Skeletal muscle tissue (tissue), 4 donors: ENCODE measurements around the gene SCN2B. TPM values are rescaled to one million over a fixed set of nuclear protein-coding genes. Genes with fewer than 3 reads are reported as not detected.

ENCODE experiments used
- H3K27ac ChIP-seq: one replicate; pipeline ENCODE4 v1.7.0; 2013; ENCODE audit warnings: mild to moderate bottlenecking, low read depth, low read length, inconsistent platforms
- H3K27me3 ChIP-seq, 3 donors: one replicate each; pipeline ENCODE4 v1.7.0; 2013; ENCODE audit warnings: low read length in 3 of 3; ENCODE audit not compliant: control insufficient read depth in 3 of 3, insufficient read depth in 3 of 3
- H3K36me3 ChIP-seq, 3 donors: one replicate each; pipeline ENCODE4 v1.7.0; 2013; ENCODE audit warnings: low read length in 3 of 3; ENCODE audit not compliant: control insufficient read depth in 3 of 3, insufficient read depth in 3 of 3
- H3K4me1 ChIP-seq, 3 donors: one replicate each; pipeline ENCODE4 v1.7.0; 2013; ENCODE audit warnings: low read length in 3 of 3, mild to moderate bottlenecking in 3 of 3; ENCODE audit not compliant: control insufficient read depth in 3 of 3, insufficient read depth in 3 of 3
- H3K4me3 ChIP-seq, 3 donors: one replicate each; pipeline ENCODE4 v1.7.0; 2013; ENCODE audit warnings: low read length in 3 of 3
- H3K9ac ChIP-seq, 3 donors: one replicate each; pipeline ENCODE4 v1.7.0; 2013; ENCODE audit warnings: low read length in 3 of 3, mild to moderate bottlenecking in 3 of 3, moderate library complexity in 2 of 3, low read depth in 1 of 3
- H3K9me3 ChIP-seq, 3 donors: one replicate each; pipeline ENCODE4 v1.7.0; 2013; ENCODE audit warnings: low read length in 3 of 3; ENCODE audit not compliant: control insufficient read depth in 3 of 3
- total RNA-seq: library from RNA; depleted of rRNA; stranded (reverse); fragments of >200 nt; gene quantifications from one replicate; pipeline ENCODE4 v1.2.3, GENCODE V29; 2014
- donor health status: Osteomylitis.

SCN2B gene
- total RNA-seq, 1 donor from 2014 or later = 2.1 TPM

GRCh38 chr11:118209033-118209432, 32.6 kb upstream of the SCN2B start:
- no peaks in the 10 kb centered on the region for H3K9me3 ChIP-seq
- no peaks in the 10 kb centered on the region for H3K4me1 ChIP-seq
- H3K36me3 ChIP-seq = no peaks in the 10 kb centered on the region
- no peak overlapping the region for H3K4me3 ChIP-seq
- H3K27me3 ChIP-seq = peaks cover 0 to 7% (median 7%) of the 10 kb centered on the region in 3 donors
- H3K9ac ChIP-seq = no peak overlapping the region
- no peak overlapping the region for H3K27ac ChIP-seq

- H3K27ac ChIP-seq = peak overlapping the region; percentile 19
- no peaks in the 10 kb centered on the region for H3K9me3 ChIP-seq
- no peak overlapping the region for H3K4me3 ChIP-seq
- no peak overlapping the region for H3K9ac ChIP-seq
- H3K27me3 ChIP-seq = peaks cover 0 to 7% (median 5%) of the 10 kb centered on the region in 3 donors
- H3K36me3 ChIP-seq = no peaks in the 10 kb centered on the region
- no peaks in the 10 kb centered on the region for H3K4me1 ChIP-seq
These were observed 30.6 kb upstream of the SCN2B start for GRCh38 chr11:118207079-118207478.

- no peaks in the 10 kb centered on the region for H3K9me3 ChIP-seq
- H3K36me3 ChIP-seq = no peaks in the 10 kb centered on the region
- no peak overlapping the region for H3K9ac ChIP-seq
- no peak overlapping the region for H3K4me3 ChIP-seq
- H3K27ac ChIP-seq = peak overlapping the region; percentile 19
- H3K4me1 ChIP-seq = no peaks in the 10 kb centered on the region
- peaks cover 0 to 7% (median 5%) of the 10 kb centered on the region in 3 donors for H3K27me3 ChIP-seq
These were observed 30.1 kb upstream of the SCN2B start for GRCh38 chr11:118206391-118207031.

- no peaks in the 10 kb centered on the region for H3K4me1 ChIP-seq
- peak overlapping the region; percentile 19 for H3K27ac ChIP-seq
- no peak overlapping the region for H3K4me3 ChIP-seq
- peaks cover 0 to 7% (median 5%) of the 10 kb centered on the region in 3 donors for H3K27me3 ChIP-seq
- H3K9ac ChIP-seq = no peak overlapping the region
- H3K36me3 ChIP-seq = no peaks in the 10 kb centered on the region
- no peaks in the 10 kb centered on the region for H3K9me3 ChIP-seq
These were observed 29.4 kb upstream of the SCN2B start for GRCh38 chr11:118205606-118206378.

- Histone ChIP-seq H3K9ac (no peak overlapping the region), H3K4me1 (no peaks in the 10 kb centered on the region), H3K4me3 (no peak overlapping the region), H3K9me3 (no peaks in the 10 kb centered on the region), H3K27me3 (peaks cover 0 to 3% (median 0%) of the 10 kb centered on the region in 3 donors), H3K27ac (no peak overlapping the region), H3K36me3 (no peaks in the 10 kb centered on the region)
These were observed 26.4 kb upstream of the SCN2B start for GRCh38 chr11:118202599-118203422.

- no peak overlapping the region for H3K4me3 ChIP-seq
- no peaks in the 10 kb centered on the region for H3K4me1 ChIP-seq
These were observed 25.5 kb upstream of the SCN2B start for GRCh38 chr11:118201966-118202365.

GRCh38 chr11:118200901-118201680, 24.7 kb upstream of the SCN2B start:
- Histone ChIP-seq H3K9ac (no peak overlapping the region), H3K27ac (no peak overlapping the region), H3K4me3 (no peak overlapping the region), H3K27me3 (no peaks in the 10 kb centered on the region), H3K9me3 (no peaks in the 10 kb centered on the region), H3K36me3 (no peaks in the 10 kb centered on the region), H3K4me1 (no peaks in the 10 kb centered on the region)

More at GRCh38 chr11:118201966-118202365, 25.5 kb upstream of the SCN2B start:
- Histone ChIP-seq H3K9me3 (no peaks in the 10 kb centered on the region), H3K9ac (no peak overlapping the region), H3K36me3 (no peaks in the 10 kb centered on the region), H3K27me3 (no peaks in the 10 kb centered on the region), H3K27ac (no peak overlapping the region)

- Histone ChIP-seq H3K27me3 (no peaks in the 10 kb centered on the region), H3K9me3 (no peaks in the 10 kb centered on the region), H3K27ac (no peak overlapping the region), H3K4me1 (peaks cover 2% of the 10 kb centered on the region in 3 donors), H3K4me3 (no peak overlapping the region), H3K36me3 (no peaks in the 10 kb centered on the region), H3K9ac (no peak overlapping the region)
These were observed 24.1 kb upstream of the SCN2B start for GRCh38 chr11:118200497-118200896.

- Histone ChIP-seq H3K27ac (no peak overlapping the region), H3K27me3 (no peaks in the 10 kb centered on the region), H3K9ac (no peak overlapping the region), H3K4me3 (no peak overlapping the region), H3K4me1 (peaks cover 15 to 16% (median 16%) of the 10 kb centered on the region in 3 donors), H3K36me3 (no peaks in the 10 kb centered on the region), H3K9me3 (no peaks in the 10 kb centered on the region)
These were observed 22.7 kb upstream of the SCN2B start for GRCh38 chr11:118199135-118199534.
